ENCODE results near the gene LIG3.
A peak's percentile ranks its signal among the peaks of the same experiment; 100 is the strongest.
"Not testable (repeated sequence)": the region's sequence is repeated elsewhere in the genome, so short reads cannot be mapped to it uniquely, and the experiment has no call there.

LIG3 gene

DNA sequence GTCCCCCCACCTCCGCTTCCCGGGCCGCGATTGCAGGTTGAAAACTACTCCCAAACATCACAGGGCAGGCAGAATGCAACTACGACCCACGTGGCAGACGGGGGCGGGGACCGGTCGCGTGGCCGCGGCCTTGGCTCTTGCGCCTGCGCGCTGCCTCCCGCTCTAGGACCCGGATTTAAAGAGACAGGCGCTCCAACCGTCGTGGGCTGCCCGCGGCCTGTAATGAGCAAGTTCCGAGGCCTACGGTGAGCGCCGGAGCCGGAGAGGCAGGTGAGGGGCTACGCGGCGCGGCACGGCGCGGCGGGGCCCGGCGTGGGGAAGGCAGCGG is at the start of gene LIG3:
Gene LIG3, plus strand, starts transcription at position 160 of the 328 bp plus-strand sequence. CDS start 2,494 bp downstream, outside the sequence.
- peak; percentile 91 to 94 for DNase-seq

DNA sequence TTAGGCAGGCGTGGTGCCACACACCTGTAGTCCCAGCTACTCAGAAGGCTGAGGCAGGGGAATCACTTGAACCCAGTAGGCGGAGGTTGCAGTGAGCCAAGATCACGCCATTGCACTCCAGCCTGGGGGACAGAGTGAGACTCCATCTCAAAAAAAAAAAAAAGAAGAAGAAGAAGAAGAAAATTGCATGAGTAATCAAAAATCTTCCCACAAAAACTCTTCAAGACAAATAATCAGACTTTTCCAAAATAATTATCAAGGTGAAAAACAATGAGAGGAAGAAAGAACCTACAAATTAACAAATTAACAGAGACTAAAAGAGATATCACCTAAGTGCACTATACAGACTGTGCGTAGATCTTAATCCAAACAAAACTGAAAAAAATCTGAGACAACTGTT is 29.5 kb upstream of the LIG3 start:
- DNase-seq = not testable (repeated sequence)

DNA sequence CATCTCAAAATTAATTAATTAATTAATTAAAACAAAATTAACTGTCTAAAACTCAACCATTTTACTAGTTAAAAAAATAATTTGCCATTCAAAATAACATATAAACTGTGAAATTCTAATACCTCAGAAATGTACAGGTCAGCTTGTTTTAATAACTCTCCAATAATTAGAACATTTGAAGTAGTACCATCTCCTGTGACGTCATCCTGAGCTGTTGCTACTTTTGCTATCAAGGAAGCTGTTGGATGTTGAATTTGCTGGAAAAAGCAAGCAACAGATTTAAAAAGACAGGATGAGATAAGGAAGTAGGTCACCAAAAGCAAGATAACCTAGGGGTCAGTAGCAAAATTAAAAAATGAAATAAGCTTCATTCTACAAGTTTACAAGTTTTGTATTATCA is 21.9 kb upstream of the LIG3 start:
- no peak for DNase-seq

DNA sequence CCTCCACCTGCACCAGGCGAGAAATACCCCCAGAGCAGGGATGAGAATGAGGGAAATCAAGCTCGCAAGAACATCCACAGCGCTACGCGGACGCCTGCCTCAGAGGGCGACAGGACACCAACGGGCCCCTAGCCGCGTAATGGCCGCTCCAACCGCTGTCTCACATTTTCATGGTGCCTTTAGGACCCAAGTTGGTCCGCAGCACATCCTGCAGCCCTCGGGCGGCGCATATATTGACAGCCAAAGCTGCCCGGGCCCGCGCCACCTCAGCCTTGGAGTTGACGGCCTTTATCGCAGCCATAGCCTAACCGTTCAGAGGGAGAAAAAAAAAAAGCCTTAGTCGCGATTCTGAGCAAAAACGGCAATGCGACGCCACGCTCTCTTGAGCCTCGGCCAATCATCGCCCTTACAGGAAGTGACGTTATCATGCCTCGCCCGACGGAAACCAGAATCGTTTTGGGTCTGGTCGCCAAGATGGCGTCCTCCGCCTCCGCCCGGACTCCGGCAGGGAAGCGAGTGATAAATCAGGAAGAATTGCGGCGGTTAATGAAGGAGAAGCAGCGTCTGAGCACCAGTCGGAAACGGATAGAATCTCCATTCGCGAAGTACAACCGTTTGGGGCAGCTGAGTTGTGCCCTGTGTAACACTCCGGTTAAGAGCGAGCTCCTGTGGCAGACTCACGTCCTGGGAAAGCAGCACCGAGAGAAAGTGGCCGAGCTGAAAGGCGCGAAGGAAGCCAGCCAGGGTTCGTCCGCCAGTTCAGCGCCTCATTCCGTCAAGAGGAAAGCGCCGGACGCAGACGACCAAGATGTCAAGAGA is 19.0 kb upstream of the LIG3 start, which contains the start of the genes CCT6B and ZNF830:
Gene CCT6B, minus strand, starts transcription at position 368 of the 819 bp plus-strand sequence. Its CDS starts 67 bp downstream, at position 301.
Gene ZNF830, plus strand, starts transcription at position 448 of the 819 bp plus-strand sequence. Its CDS starts 27 bp downstream, at position 475.
- peak; percentile 91 to 93 for DNase-seq

DNA sequence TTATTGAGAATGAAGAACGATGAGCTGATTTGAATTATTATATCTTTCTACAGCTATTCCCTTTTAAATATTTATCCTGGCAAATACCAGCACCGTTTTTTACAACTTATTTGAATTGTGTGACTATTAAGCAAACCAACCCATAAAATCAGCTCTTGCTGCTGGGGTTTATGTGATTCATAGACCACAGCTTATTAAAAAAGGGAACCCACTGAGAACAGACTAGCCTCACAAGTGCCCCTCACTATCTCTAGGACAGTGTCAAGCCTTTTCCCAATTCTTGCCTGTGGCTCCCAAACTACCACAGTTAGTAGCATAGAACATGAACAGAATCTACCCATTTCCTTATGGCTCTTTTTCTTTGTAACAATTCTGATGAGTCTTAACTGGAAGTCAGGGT is 6.1 kb upstream of the LIG3 start:
- DNase-seq = no peak

DNA sequence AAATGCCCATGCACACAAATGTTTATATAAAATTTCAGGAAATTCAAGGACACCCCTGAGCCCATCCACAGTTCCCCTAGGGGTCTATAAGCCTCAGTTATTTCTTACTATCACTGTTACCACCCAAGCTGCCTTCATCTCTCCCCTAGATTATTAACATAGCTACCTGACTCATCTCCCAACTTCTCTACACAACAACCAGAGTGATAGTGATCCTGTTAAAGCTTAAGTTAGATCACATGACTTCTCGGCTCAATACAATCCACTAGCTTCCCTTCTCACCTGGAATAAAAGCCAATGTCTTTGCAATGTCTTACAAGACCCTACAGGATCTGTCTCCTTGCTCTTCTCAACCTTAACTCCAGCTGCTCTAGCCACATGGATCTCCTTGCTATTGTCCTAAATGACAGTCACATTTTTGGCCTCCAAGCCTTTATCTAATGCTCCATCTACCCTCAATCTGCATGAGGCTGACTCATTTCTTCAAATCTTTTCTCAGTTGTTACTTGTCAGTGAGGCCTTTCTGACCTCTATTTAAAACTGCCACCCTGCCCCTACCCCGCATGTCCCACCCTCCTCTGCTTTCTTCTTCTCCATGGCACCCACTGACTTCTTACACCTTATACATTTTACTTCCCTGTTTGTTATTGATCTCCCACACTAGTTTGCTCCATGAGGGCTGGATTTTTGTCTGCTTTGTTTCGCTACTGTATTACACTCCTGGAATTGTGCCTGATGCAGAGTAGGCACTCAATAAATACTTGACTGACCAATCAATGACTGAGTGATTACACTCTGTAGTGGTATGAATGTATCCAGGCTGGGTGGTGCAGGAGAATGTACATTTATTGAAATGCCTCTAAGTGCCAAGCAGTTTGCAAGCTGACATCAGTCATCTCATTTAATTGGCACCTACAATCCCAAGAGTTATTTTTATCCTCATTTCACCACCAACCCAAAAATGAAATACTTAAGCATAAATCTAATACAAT is 5.2 kb upstream of the LIG3 start:
- no peak for DNase-seq

DNA sequence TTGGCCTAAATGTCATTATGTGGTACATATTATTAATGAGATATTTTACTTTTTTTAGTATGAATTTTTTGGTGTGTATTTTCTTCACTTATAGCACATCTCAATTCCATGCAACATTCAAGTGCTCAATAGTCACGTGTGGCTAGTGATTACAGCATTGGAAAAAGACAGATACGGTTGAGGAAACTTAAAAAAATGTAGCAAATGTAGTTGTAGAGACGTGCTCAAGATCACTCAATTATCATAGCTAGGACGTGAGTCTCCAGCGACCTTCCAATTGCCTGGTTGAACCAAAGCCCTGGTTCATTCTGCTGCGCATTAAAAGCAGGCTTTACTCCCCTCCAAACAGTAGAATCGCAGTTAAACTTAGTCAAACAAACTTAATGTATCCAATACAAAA is 1.2 kb upstream of the LIG3 start:
- no peak for DNase-seq

DNA sequence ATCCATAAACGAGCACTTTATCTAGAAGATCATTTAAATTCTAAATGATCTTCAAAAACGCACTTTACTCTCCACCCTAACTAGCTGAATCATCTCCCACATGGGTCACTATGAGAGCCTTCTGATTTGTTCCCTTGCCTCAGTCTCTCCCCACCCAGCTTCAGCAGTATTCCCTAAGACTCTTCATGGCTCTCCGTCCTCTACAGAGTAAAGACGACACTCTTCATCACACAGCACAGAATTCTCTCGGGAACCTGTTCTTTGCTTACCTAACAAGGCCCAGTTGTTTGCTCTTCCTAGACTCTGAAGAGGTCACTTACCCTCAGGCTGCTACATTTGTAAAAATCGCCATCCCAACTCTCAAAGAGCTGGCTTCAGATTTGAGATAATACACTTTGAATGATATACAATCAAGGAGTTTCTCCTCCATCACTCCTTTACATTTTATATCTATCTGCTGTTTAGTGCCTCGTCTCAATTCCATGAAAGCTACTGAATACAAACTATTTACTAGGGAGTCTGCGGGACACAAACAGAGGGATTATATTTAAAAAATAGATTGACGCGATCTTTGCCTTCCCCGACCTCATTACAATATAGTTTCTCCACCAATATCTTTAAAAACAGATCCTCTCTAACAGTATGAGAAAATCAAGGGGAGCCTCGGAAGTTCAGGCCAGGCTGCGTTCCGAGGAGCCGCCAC is 511 bp upstream of the LIG3 start:
- DNase-seq = no peak

DNA sequence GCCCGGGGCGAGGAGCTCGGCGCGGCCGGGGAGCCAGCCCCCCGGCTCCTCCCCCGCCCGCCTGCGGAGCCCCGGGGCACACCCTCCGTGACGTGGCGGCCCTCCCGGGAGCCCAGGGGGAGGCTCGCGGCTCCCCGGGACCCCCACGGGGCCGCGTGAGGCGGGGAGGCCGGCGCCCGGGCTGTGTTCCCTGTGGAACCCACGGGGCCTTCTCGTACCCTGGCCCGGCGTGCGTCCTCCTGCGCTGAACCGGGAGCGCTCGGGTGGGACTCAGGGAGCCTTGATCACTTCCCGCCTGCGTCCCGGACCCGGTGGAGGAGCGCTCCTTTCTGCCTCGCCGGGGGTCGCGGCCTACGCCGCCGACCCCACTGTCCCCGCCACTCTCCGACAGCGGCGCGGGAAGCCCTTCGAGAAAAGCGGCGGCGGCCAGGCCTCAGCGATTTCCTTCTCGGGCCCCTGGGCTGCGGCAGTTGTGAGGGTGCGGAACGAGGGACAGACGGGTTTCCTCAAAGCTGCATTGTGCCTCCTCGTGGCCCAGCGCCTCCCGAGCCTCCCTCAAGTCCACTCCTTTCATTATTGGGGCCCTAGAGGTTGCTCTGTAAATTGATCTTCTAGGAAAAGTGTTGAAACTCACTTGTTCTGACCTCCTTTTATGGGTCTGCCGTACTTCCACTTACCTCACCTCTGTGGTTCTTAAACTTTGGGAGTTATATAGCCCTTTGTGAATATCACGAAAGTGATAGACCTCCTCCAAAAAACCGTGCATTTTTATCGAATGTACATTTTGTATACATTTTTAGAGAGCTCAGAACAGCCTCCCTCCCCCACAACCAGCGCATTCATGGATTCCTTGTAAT is 597 bp downstream of the LIG3 start:
- DNase-seq = peak; percentile 70 to 81

DNA sequence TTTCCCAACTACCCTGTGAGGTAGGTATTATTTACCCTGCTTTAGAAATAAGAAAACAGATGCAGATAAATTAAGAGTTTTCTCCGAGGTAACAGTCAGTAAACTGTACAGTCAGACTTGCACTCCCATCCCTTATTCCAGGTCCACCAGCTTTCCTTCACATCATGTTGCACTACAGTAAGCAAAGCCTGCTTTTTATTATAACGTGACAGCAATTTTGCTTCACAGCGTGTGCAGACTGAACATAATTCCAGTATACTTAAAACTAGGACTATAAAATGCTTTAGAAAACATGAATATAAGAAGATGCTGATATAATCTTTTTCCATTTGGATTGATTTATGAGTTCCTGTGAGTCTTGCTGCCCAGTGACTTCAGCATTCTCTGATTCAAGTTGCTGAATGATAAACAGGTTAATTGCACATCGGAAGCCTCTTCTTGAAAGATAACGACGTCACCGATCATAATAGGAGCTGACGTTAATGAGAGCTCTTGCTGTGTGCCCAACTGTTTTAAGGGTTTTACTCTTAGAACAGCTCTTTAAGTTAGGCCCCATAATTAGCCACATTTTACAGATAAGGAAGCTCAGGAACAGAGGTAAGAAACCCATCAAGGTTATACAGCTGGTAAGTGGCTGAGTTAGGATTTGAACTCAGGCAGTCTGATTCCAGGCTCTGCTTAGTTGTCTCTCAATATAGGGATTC is 1.4 kb downstream of the LIG3 start:
- DNase-seq = no peak

DNA sequence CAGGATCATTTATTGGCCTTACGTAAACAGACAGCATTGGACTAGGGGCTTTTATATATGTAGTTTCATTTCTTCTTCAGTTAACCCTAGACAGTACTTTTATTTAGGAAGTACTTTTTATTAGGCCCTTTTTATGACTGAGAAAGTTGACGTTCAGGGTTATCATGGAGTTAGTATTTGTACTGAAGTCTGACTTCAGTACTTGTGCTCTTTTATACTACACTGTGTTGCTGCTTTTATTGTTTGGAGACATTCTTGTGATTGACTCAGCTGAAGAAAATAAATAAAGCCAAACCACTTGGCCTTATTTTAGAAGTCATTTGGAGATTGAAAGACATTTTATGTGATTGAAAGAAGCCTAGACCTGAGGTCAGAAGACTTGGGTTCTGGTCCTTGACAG is 6.9 kb downstream of the LIG3 start:
- DNase-seq = no peak

DNA sequence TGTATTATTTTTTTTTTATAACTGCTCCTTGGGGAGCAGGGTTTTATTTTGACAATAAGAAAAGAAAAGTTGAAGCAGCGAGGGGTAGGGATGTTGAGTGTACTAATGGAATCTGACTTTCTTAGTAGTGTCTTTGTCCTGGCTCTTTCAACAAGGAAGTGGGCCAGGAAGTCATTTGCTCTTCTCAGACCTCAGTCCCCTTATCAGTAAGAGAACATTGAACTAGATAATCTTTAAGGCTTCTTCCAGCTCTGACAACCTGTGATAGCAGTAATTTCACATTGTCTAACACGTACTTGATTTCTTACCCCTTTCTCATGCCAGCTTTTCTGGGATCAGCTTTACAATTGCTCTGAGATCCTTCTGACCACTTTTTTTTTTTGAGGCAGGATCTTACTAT is 8.3 kb downstream of the LIG3 start:
- DNase-seq = no peak

DNA sequence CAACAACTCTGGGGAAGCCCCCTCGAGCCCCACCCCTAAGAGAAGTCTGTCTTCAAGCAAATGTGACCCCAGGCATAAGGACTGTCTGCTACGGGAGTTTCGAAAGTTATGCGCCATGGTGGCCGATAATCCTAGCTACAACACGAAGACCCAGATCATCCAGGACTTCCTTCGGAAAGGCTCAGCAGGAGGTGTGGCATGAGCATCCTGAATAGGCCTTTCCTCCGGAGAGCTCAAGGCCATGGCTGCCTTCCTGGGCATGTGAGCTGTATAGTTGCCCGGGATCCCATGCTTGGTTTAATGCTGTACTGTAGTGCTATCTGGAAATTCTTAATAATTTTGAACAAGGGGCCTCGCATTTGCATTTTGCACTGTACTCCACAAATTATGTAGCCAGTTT is 9.2 kb downstream of the LIG3 start:
- DNase-seq = no peak

DNA sequence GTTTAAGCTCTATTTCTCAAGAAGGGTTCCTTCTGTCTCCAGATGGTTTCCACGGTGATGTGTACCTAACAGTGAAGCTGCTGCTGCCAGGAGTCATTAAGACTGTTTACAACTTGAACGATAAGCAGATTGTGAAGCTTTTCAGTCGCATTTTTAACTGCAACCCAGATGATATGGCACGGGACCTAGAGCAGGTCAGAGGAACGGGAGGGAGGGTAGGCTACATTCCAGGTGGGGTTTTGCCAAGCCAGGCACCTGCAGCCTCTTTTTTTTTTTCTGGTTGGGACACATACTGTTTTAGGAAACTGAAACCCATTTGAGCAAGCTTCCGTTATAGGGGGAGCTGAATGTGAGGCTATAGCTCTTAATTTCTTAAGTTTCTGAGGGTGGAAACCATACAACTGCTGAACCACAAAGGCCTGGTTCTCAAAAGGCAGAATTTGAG is 10.6 kb downstream of the LIG3 start:
- DNase-seq = peak in 1 of 2 donors; percentile 13

DNA sequence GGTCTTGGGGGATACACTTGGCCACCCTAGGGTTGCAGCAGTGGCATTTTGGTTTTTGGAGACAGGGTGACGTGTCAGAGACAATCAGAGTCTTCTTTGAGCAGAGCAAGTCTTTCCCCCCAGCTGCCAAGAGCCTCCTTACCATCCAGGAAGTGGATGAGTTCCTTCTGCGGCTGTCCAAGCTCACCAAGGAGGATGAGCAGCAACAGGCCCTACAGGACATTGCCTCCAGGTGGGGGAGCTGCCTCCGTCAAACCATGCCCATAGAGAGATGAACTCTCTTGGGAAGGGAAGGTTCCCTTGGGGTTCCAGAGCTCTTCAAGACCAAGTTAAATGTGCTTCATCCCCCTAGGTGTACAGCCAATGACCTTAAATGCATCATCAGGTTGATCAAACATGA is 11.3 kb downstream of the LIG3 start:
- DNase-seq = no peak

DNA sequence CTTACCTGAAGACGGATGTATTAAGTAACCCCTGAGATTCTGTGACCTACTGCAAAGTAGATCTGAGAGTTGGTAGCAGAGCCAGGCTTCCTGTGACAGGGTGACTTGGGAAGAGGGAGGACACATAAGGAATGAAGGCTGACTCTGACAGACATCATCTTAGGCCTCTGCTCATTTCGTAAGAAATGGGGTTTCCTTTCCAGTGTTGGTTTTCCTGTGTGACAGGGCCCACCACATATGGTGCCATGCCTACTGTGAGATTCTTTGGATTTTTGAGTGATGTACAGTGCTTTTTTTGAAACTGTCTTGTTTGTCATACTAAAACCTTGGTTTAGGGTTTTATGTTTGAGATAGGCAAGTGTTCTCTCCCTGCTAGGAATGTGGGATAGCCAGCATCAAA is 12.7 kb downstream of the LIG3 start:
- no peak for DNase-seq

DNA sequence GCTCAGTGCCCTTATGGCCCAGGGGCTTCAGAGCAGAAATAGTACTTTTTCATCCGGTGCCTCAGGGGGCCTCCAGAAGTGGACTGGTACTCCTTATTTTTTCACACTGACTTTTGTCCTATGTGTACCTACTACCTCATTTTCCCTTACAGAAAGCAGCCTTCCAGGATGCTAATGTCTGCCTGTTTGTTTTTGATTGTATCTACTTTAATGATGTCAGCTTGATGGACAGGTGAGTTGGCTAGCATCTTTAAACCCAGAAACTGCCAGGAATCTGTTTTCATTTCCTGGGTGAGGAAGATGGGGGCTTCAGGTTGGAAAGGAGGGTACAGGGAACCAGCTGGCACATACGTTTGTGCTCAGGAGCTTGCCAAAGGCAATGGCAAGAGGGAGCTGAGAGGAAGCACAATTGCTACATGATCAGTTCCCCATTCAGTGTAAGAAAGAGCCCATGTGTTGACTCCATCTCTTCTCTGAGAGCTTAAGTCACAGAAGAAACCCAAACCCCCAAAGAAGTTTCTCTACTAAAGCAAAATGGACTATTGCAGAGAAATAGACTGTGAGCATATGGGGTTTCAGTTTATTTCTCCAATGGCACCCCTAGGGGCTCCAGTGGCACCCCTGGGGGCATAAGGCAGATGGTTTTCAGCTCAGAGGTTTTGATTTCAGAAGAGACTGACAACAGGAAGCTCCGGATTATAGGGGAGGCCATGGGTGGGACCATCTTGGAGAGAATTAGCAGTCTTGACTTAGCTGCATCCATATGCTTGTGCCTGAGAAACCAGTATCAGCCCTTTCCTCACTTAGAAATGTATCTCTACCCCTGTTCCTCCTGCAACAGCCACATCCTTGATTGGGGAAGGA is 16.3 kb downstream of the LIG3 start:
- DNase-seq = no peak

DNA sequence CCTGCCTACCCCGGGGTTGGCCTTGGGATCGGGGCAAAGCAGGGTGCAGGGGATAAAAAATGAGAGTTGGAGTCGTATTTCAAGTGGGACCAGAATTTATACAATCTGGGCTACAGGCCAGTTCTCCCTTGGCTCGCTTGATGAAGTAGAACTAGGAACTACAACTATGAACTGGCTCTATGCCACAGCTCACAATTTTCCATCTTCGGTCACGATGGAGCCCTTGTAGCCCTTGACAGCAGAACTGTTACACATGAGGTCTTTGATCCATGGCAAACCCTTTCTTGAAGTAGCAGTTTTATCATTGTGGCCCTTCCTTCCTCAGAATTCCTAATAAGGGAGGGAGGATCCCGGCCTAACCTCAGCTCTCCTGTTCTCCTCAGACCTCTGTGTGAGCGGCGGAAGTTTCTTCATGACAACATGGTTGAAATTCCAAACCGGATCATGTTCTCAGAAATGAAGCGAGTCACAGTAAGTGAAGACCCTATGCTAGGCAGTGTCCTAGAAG is 17.1 kb downstream of the LIG3 start:
- no peak for DNase-seq

DNA sequence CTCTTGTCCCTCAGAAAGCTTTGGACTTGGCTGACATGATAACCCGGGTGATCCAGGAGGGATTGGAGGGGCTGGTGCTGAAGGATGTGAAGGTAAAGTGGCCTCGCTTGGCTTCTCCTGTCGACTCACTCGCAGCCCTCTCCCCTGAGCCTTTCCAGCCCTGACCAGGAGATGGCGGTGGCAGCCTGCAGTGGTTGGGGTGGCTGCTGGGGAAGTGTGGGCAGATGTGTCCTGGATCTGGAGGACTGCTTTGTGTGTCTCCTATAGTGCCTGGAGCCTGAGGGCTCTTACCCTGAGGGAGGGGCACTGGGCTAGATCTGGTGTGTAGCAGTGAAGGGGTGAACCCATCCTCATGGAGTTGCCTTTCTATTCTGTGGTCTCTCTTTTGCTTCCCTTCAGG is 17.9 kb downstream of the LIG3 start:
- DNase-seq = peak; percentile 81 to 86

DNA sequence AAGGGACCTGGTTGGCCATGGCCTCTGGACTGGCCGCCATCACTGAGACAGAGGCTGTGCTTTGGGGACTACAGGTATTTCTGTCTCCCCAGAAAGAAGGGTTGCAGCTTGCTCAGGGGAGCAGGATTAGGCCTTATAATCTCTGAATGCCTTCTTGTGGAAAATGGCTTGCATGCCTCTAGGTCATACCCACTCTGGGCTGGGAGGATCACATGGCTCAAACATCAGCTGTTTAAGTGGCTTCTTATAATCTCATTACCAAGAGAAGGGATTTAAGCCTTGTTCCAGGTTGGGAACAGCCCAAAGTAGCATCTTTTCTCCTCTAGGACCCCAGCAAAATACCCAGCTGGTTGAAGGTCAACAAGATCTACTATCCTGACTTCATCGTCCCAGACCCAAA is 19.1 kb downstream of the LIG3 start:
- no peak for DNase-seq
